Activated CD4-positive, alpha-beta memory T cell treated with anti-CD3 and anti-CD28 coated beads for 36 hours (primary cell): ENCODE data around the gene TBL1XR1. TPM values are rescaled to one million over a fixed set of nuclear protein-coding genes. Genes with fewer than 3 reads are reported as not detected.

Experiments used
- CTCF ChIA-PET: fragments of 350-600 bp; sonication (Branson Sonifier 250); formaldehyde crosslinking; loops from one replicate; lab custom pipeline; 2021; ENCODE audit warnings: antibody characterized with exemption, inconsistent platforms; lab: Charles Lee
- POLR2A ChIA-PET: fragments of 350-600 bp; sonication (Branson Sonifier 250); formaldehyde crosslinking; loops from one replicate; lab custom pipeline; 2021; ENCODE audit warnings: antibody characterized with exemption; lab: Charles Lee
- DNase-seq: peaks from one replicate; pipeline ENCODE4 v3.0.0-alpha.2; 2020
- H3K27ac Mint-ChIP-seq: one replicate; pipeline ENCODE4 v1.8.0; 2021; ENCODE audit warnings: mixed read lengths
- H3K27me3 Mint-ChIP-seq: one replicate; pipeline ENCODE4 v1.8.0; 2021; ENCODE audit warnings: mixed read lengths
- H3K36me3 Mint-ChIP-seq: one replicate; pipeline ENCODE4 v1.8.0; 2021; ENCODE audit warnings: mixed read lengths
- H3K4me1 Mint-ChIP-seq: one replicate; pipeline ENCODE4 v1.8.0; 2021; ENCODE audit warnings: low read depth, mixed read lengths
- H3K4me3 Mint-ChIP-seq: one replicate; pipeline ENCODE4 v1.8.0; 2021; ENCODE audit warnings: mild to moderate bottlenecking, mixed read lengths
- H3K9me3 Mint-ChIP-seq: one replicate; pipeline ENCODE4 v1.8.0; 2021; ENCODE audit warnings: mixed read lengths
- intact Hi-C: fragments of 100-400 bp; cut with micrococcal nuclease; formaldehyde crosslinking; loops from one replicate; pipeline ENCODE4 v1.15.1; 2023
- total RNA-seq, 2 experiments: library from RNA; stranded (reverse); gene quantifications; one replicate each; pipeline ENCODE4 v1.2.3, GENCODE V29; 2021

TBL1XR1 gene
- total RNA-seq, 2 experiments from 2014 or later, result 158 to 167 TPM

GRCh38 chr3:177221744-177222143, 24.5 kb upstream of the TBL1XR1 start:
- Mint-ChIP-seq H3K4me1 (peaks cover 20% of the 10 kb centered on the region), H3K27ac (no peak overlapping the region), H3K36me3 (no peaks in the 10 kb centered on the region), H3K4me3 (no peak overlapping the region), H3K9me3 (peaks cover 5% of the 10 kb centered on the region), H3K27me3 (no peaks in the 10 kb centered on the region)
- no peak for DNase-seq
- intact Hi-C loops, result no loop called here
- ChIA-PET CTCF (interaction anchor here (1.1 kb wide), 1 partner anchor 349 kb away, joined by 3 read pairs; no protein-coding TSS in a partner anchor), POLR2A (no interaction called here)

- H3K36me3 Mint-ChIP-seq, result no peaks in the 10 kb centered on the region
- no peak overlapping the region for H3K27ac Mint-ChIP-seq
- peaks cover 20% of the 10 kb centered on the region for H3K4me1 Mint-ChIP-seq
- H3K27me3 Mint-ChIP-seq, result no peaks in the 10 kb centered on the region
- no peak overlapping the region for H3K4me3 Mint-ChIP-seq
- intact Hi-C loops, result no loop called here
- DNase-seq, result no peak
- CTCF ChIA-PET, result interaction anchor here (1.5 kb wide), 1 partner anchor 170 kb away, joined by 3 read pairs; no protein-coding TSS in a partner anchor
- POLR2A ChIA-PET, result no interaction called here
- peaks cover 5% of the 10 kb centered on the region for H3K9me3 Mint-ChIP-seq
These were observed 23.1 kb upstream of the TBL1XR1 start for GRCh38 chr3:177220136-177220974.

- H3K36me3 Mint-ChIP-seq, result no peaks in the 10 kb centered on the region
- no peak overlapping the region for H3K4me3 Mint-ChIP-seq
- H3K27me3 Mint-ChIP-seq, result no peaks in the 10 kb centered on the region
- no peak overlapping the region for H3K27ac Mint-ChIP-seq
- ChIA-PET POLR2A (no interaction called here), CTCF (no interaction called here)
- H3K4me1 Mint-ChIP-seq, result peaks cover 3% of the 10 kb centered on the region
- intact Hi-C loops, result no loop called here
- DNase-seq, result no peak
- H3K9me3 Mint-ChIP-seq, result no peaks in the 10 kb centered on the region
These were observed 16.7 kb upstream of the TBL1XR1 start for GRCh38 chr3:177213801-177214535.

- POLR2A ChIA-PET, result no interaction called here
- H3K27me3 Mint-ChIP-seq, result no peaks in the 10 kb centered on the region
- CTCF ChIA-PET, result interaction anchor here (0.5 to 0.6 kb wide), 2 partner anchors 20 to 147 kb away, joined by 3 read pairs; no protein-coding TSS in a partner anchor
- no peak overlapping the region for H3K4me3 Mint-ChIP-seq
- H3K36me3 Mint-ChIP-seq, result no peaks in the 10 kb centered on the region
- H3K27ac Mint-ChIP-seq, result no peak overlapping the region
- intact Hi-C loops, result no loop called here
- no peaks in the 10 kb centered on the region for H3K9me3 Mint-ChIP-seq
- peaks cover 3% of the 10 kb centered on the region for H3K4me1 Mint-ChIP-seq
- DNase-seq, result no peak
These were observed 15.5 kb upstream of the TBL1XR1 start for GRCh38 chr3:177212756-177213155.

- no peak overlapping the region for H3K27ac Mint-ChIP-seq
- H3K36me3 Mint-ChIP-seq, result no peaks in the 10 kb centered on the region
- no peak overlapping the region for H3K4me3 Mint-ChIP-seq
- ChIA-PET POLR2A (no interaction called here), CTCF (interaction anchor here (0.6 kb wide), 1 partner anchor 21 kb away, joined by 3 read pairs; no protein-coding TSS in a partner anchor)
- H3K4me1 Mint-ChIP-seq, result peaks cover 3% of the 10 kb centered on the region
- DNase-seq, result no peak
- H3K27me3 Mint-ChIP-seq, result no peaks in the 10 kb centered on the region
- intact Hi-C loops, result no loop called here
- H3K9me3 Mint-ChIP-seq, result no peaks in the 10 kb centered on the region
These were observed 15.0 kb upstream of the TBL1XR1 start for GRCh38 chr3:177212278-177212610.

GRCh38 chr3:177211503-177212277, 14.4 kb upstream of the TBL1XR1 start:
- intact Hi-C loops, result no loop called here
- H3K4me3 Mint-ChIP-seq, result no peak overlapping the region
- H3K27me3 Mint-ChIP-seq, result no peaks in the 10 kb centered on the region
- peaks cover 4% of the 10 kb centered on the region for H3K4me1 Mint-ChIP-seq
- H3K9me3 Mint-ChIP-seq, result no peaks in the 10 kb centered on the region
- no peak overlapping the region for H3K27ac Mint-ChIP-seq
- POLR2A ChIA-PET, result no interaction called here
- DNase-seq, result no peak
- no peaks in the 10 kb centered on the region for H3K36me3 Mint-ChIP-seq
- CTCF ChIA-PET, result interaction anchor here (0.6 kb wide), 1 partner anchor 21 kb away, joined by 3 read pairs; no protein-coding TSS in a partner anchor

- no peak overlapping the region for H3K27ac Mint-ChIP-seq
These were observed 13.6 kb upstream of the TBL1XR1 start for GRCh38 chr3:177210744-177211502.

GRCh38 chr3:177209509-177209908, 12.2 kb upstream of the TBL1XR1 start:
- DNase-seq, result no peak
- H3K9me3 Mint-ChIP-seq, result no peaks in the 10 kb centered on the region
- intact Hi-C loops, result no loop called here
- no peaks in the 10 kb centered on the region for H3K27me3 Mint-ChIP-seq
- ChIA-PET CTCF (no interaction called here), POLR2A (no interaction called here)
- H3K4me3 Mint-ChIP-seq, result no peak overlapping the region
- peaks cover 8% of the 10 kb centered on the region for H3K4me1 Mint-ChIP-seq
- H3K27ac Mint-ChIP-seq, result no peak overlapping the region
- no peaks in the 10 kb centered on the region for H3K36me3 Mint-ChIP-seq

More at GRCh38 chr3:177210744-177211502, 13.6 kb upstream of the TBL1XR1 start:
- Mint-ChIP-seq H3K9me3 (no peaks in the 10 kb centered on the region), H3K4me1 (peaks cover 8% of the 10 kb centered on the region), H3K36me3 (no peaks in the 10 kb centered on the region), H3K27me3 (no peaks in the 10 kb centered on the region), H3K4me3 (no peak overlapping the region)
- intact Hi-C loops, result no loop called here
- POLR2A ChIA-PET, result no interaction called here
- CTCF ChIA-PET, result no interaction called here
- no peak for DNase-seq

GRCh38 chr3:177208781-177209180, 11.5 kb upstream of the TBL1XR1 start:
- CTCF ChIA-PET, result no interaction called here

GRCh38 chr3:177208223-177208622, 10.9 kb upstream of the TBL1XR1 start:
- peaks cover 8% of the 10 kb centered on the region for H3K4me1 Mint-ChIP-seq
- H3K27ac Mint-ChIP-seq, result no peak overlapping the region
- ChIA-PET CTCF (interaction anchor here (0.6 kb wide), 1 partner anchor 9 kb away, joined by 3 read pairs; no protein-coding TSS in a partner anchor), POLR2A (no interaction called here)
- no peak for DNase-seq
- no peaks in the 10 kb centered on the region for H3K36me3 Mint-ChIP-seq
- H3K27me3 Mint-ChIP-seq, result no peaks in the 10 kb centered on the region
- H3K9me3 Mint-ChIP-seq, result no peaks in the 10 kb centered on the region
- no peak overlapping the region for H3K4me3 Mint-ChIP-seq
- intact Hi-C loops, result no loop called here

More at GRCh38 chr3:177208781-177209180, 11.5 kb upstream of the TBL1XR1 start:
- Mint-ChIP-seq H3K36me3 (no peaks in the 10 kb centered on the region), H3K9me3 (no peaks in the 10 kb centered on the region), H3K27ac (no peak overlapping the region), H3K4me3 (no peak overlapping the region), H3K4me1 (peaks cover 8% of the 10 kb centered on the region), H3K27me3 (no peaks in the 10 kb centered on the region)
- DNase-seq, result no peak
- intact Hi-C loops, result no loop called here
- POLR2A ChIA-PET, result no interaction called here

- ChIA-PET POLR2A (no interaction called here), CTCF (no interaction called here)
- no peak for DNase-seq
- Mint-ChIP-seq H3K4me3 (no peak overlapping the region), H3K27me3 (no peaks in the 10 kb centered on the region), H3K27ac (no peak overlapping the region), H3K9me3 (no peaks in the 10 kb centered on the region), H3K36me3 (no peaks in the 10 kb centered on the region), H3K4me1 (peaks cover 18% of the 10 kb centered on the region)
- intact Hi-C loops, result no loop called here
These were observed 9.7 kb upstream of the TBL1XR1 start for GRCh38 chr3:177206936-177207335.
